Mesendoderm (in vitro differentiated cells): Measurements from ENCODE around the gene GRIA2.

Experiments used
- DNase-seq: peaks from one replicate; pipeline ENCODE4 v3.0.0; 2013
- H2AK5ac ChIP-seq: 2 replicates; pipeline ENCODE4 v1.6.1; 2013; ENCODE audit warnings: low read length, inconsistent platforms
- H2BK120ac ChIP-seq: 2 replicates; pipeline ENCODE4 v1.6.1; 2013; ENCODE audit warnings: low read depth, mild to moderate bottlenecking, low read length, moderate library complexity, mixed read lengths
- H2BK15ac ChIP-seq: replicated peaks from 2 replicates; pipeline ENCODE4 v1.6.1; 2013; ENCODE audit warnings: low read depth, mild to moderate bottlenecking, moderate library complexity
- H2BK5ac ChIP-seq: 2 replicates; pipeline ENCODE4 v1.6.1; 2013; ENCODE audit warnings: low read length, inconsistent platforms
- H3K18ac ChIP-seq: 2 replicates; pipeline ENCODE4 v1.6.1; 2013; ENCODE audit warnings: mild to moderate bottlenecking, low read length, mixed read lengths
- H3K23ac ChIP-seq: one replicate; pipeline ENCODE4 v1.6.1; 2013; ENCODE audit warnings: low read length
- H3K27ac ChIP-seq: 2 replicates; pipeline ENCODE4 v1.5.1; 2013; ENCODE audit warnings: low read depth, mild to moderate bottlenecking, inconsistent platforms, low read length, moderate library complexity
- H3K27me3 ChIP-seq: 2 replicates; pipeline ENCODE4 v1.6.1; 2013; ENCODE audit warnings: low read length, control low read depth, mild to moderate bottlenecking, inconsistent platforms; ENCODE audit not compliant: insufficient read depth, poor library complexity
- H3K36me3 ChIP-seq: 2 replicates; pipeline ENCODE4 v1.6.1; 2013; ENCODE audit warnings: low read length, inconsistent platforms; ENCODE audit not compliant: control insufficient read depth, insufficient read depth
- H3K4ac ChIP-seq: one replicate; pipeline ENCODE4 v1.6.1; 2013; ENCODE audit warnings: low read depth, mild to moderate bottlenecking, low read length, moderate library complexity
- H3K4me1 ChIP-seq: 2 replicates; pipeline ENCODE4 v1.6.1; 2013; ENCODE audit warnings: low read depth, low read length, inconsistent platforms; ENCODE audit not compliant: control insufficient read depth
- H3K4me2 ChIP-seq: 2 replicates; pipeline ENCODE4 v1.6.1; 2013; ENCODE audit warnings: low read length
- H3K4me3 ChIP-seq: 2 replicates; pipeline ENCODE4 v1.5.1; 2013; ENCODE audit warnings: mild to moderate bottlenecking, low read length
- H3K56ac ChIP-seq: one replicate; pipeline ENCODE4 v1.6.1; 2013; ENCODE audit warnings: low read length
- H3K79me1 ChIP-seq: 2 replicates; pipeline ENCODE4 v1.6.1; 2013; ENCODE audit warnings: low read length, inconsistent platforms
- H3K79me2 ChIP-seq: 2 replicates; pipeline ENCODE4 v1.6.1; 2013; ENCODE audit warnings: mild to moderate bottlenecking, low read length; ENCODE audit not compliant: control insufficient read depth, insufficient read depth
- H3K9ac ChIP-seq: 2 replicates; pipeline ENCODE4 v1.6.1; 2013; ENCODE audit warnings: low read length, inconsistent platforms
- H4K5ac ChIP-seq: one replicate; pipeline ENCODE4 v1.6.1; 2013; ENCODE audit warnings: low read length
- H4K8ac ChIP-seq: one replicate; pipeline ENCODE4 v1.6.1; 2013; ENCODE audit warnings: low read depth, mild to moderate bottlenecking, control low read depth, low read length, moderate library complexity
- WGBS: extraction: QIAGEN DNeasy Blood & Tissue Kit; methylation state at CpG from one replicate; pipeline ENCODE4 v1.1.7; 2013; ENCODE audit warnings: low lambda C conversion rate, missing lambda C conversion rate; ENCODE audit not compliant: insufficient coverage; ENCODE audit errors: extremely low coverage; 5-methylcytosine and 5-hydroxymethylcytosine counted together

Gene GRIA2

GRCh38 chr4:157226601-157227000, 6.1 kb downstream of the GRIA2 start:
- H3K9ac ChIP-seq = no peak overlapping the region
- H3K27ac ChIP-seq = no peak overlapping the region
- DNase-seq = no peak
- no peak overlapping the region for H3K18ac ChIP-seq
- no peaks in the 10 kb centered on the region for H3K36me3 ChIP-seq
- no peak overlapping the region for H3K23ac ChIP-seq
- no peak overlapping the region for H4K8ac ChIP-seq
- no peak overlapping the region for H3K56ac ChIP-seq
- H3K4me1 ChIP-seq = no peaks in the 10 kb centered on the region
- no peak overlapping the region for H2BK120ac ChIP-seq
- peaks cover 4% of the 10 kb centered on the region for H3K27me3 ChIP-seq
- no peak overlapping the region for H4K5ac ChIP-seq
- no peaks in the 10 kb centered on the region for H3K79me1 ChIP-seq
- H3K4me3 ChIP-seq = no peak overlapping the region
- no CpG with 5 or more reads among the region's 3 CpGs for WGBS
- H2BK15ac ChIP-seq = no peak overlapping the region
- H3K4ac ChIP-seq = no peak overlapping the region
- H2AK5ac ChIP-seq = no peak overlapping the region
- H3K79me2 ChIP-seq = no peaks in the 10 kb centered on the region
- no peak overlapping the region for H3K4me2 ChIP-seq
- H2BK5ac ChIP-seq = no peak overlapping the region

- Histone ChIP-seq H3K27ac (no peak overlapping the region), H3K18ac (no peak overlapping the region), H2BK15ac (no peak overlapping the region), H2BK120ac (no peak overlapping the region), H2BK5ac (no peak overlapping the region), H3K4me1 (no peaks in the 10 kb centered on the region), H3K79me2 (no peaks in the 10 kb centered on the region), H3K36me3 (no peaks in the 10 kb centered on the region), H3K79me1 (no peaks in the 10 kb centered on the region), H2AK5ac (no peak overlapping the region), H3K23ac (no peak overlapping the region), H3K56ac (no peak overlapping the region), H3K4me3 (no peak overlapping the region), H3K4ac (no peak overlapping the region), H3K27me3 (no peaks in the 10 kb centered on the region), H4K5ac (no peak overlapping the region), H3K9ac (no peak overlapping the region), H3K4me2 (no peak overlapping the region), H4K8ac (no peak overlapping the region)
- no peak for DNase-seq
- WGBS = 100% methylated on average over 1 of the region's 2 CpGs
Observed at GRCh38 chr4:157231525-157231924, 11.0 kb downstream of the GRIA2 start.

- Histone ChIP-seq H3K4me3 (no peak overlapping the region), H3K18ac (no peak overlapping the region), H3K4me2 (no peak overlapping the region), H3K27ac (no peak overlapping the region), H3K79me2 (no peaks in the 10 kb centered on the region), H4K8ac (no peak overlapping the region), H3K36me3 (no peaks in the 10 kb centered on the region), H2BK15ac (no peak overlapping the region), H2BK5ac (no peak overlapping the region), H3K27me3 (no peaks in the 10 kb centered on the region), H3K23ac (no peak overlapping the region), H2BK120ac (no peak overlapping the region), H3K9ac (no peak overlapping the region), H4K5ac (no peak overlapping the region), H3K4me1 (no peaks in the 10 kb centered on the region), H3K4ac (no peak overlapping the region), H3K56ac (no peak overlapping the region), H3K79me1 (no peaks in the 10 kb centered on the region), H2AK5ac (no peak overlapping the region)
- no peak for DNase-seq
Observed at GRCh38 chr4:157242871-157243270, 22.3 kb downstream of the GRIA2 start.

- no peak for DNase-seq
- H3K27ac ChIP-seq = no peak overlapping the region
- no peak overlapping the region for H3K4ac ChIP-seq
- no peak overlapping the region for H2BK5ac ChIP-seq
- H3K4me3 ChIP-seq = no peak overlapping the region
- H2BK15ac ChIP-seq = no peak overlapping the region
- H3K36me3 ChIP-seq = no peaks in the 10 kb centered on the region
- H3K56ac ChIP-seq = no peak overlapping the region
- no peaks in the 10 kb centered on the region for H3K79me2 ChIP-seq
- no CpG with 5 or more reads among the region's 2 CpGs for WGBS
- H3K79me1 ChIP-seq = no peaks in the 10 kb centered on the region
- H4K5ac ChIP-seq = no peak overlapping the region
- H2BK120ac ChIP-seq = no peak overlapping the region
- H3K23ac ChIP-seq = no peak overlapping the region
- no peak overlapping the region for H3K9ac ChIP-seq
- no peak overlapping the region for H4K8ac ChIP-seq
- no peak overlapping the region for H2AK5ac ChIP-seq
- H3K4me2 ChIP-seq = no peak overlapping the region
- H3K18ac ChIP-seq = no peak overlapping the region
- no peaks in the 10 kb centered on the region for H3K27me3 ChIP-seq
- no peaks in the 10 kb centered on the region for H3K4me1 ChIP-seq
Observed at GRCh38 chr4:157244348-157244747, 23.8 kb downstream of the GRIA2 start.

- H3K23ac ChIP-seq = no peak overlapping the region
- no peak overlapping the region for H3K4ac ChIP-seq
- no peak overlapping the region for H4K5ac ChIP-seq
- no peak overlapping the region for H3K4me2 ChIP-seq
- H3K4me1 ChIP-seq = no peaks in the 10 kb centered on the region
- H3K4me3 ChIP-seq = no peak overlapping the region
- no peak overlapping the region for H2BK15ac ChIP-seq
- no peak for DNase-seq
- no peak overlapping the region for H3K18ac ChIP-seq
- H2BK5ac ChIP-seq = no peak overlapping the region
- no peaks in the 10 kb centered on the region for H3K79me1 ChIP-seq
- H3K27ac ChIP-seq = no peak overlapping the region
- H4K8ac ChIP-seq = no peak overlapping the region
- no peak overlapping the region for H3K9ac ChIP-seq
- H2AK5ac ChIP-seq = no peak overlapping the region
- H3K27me3 ChIP-seq = no peaks in the 10 kb centered on the region
- no peaks in the 10 kb centered on the region for H3K79me2 ChIP-seq
- H2BK120ac ChIP-seq = no peak overlapping the region
- no peaks in the 10 kb centered on the region for H3K36me3 ChIP-seq
- H3K56ac ChIP-seq = no peak overlapping the region
Observed at GRCh38 chr4:157245351-157245750, 24.8 kb downstream of the GRIA2 start.

DNA sequence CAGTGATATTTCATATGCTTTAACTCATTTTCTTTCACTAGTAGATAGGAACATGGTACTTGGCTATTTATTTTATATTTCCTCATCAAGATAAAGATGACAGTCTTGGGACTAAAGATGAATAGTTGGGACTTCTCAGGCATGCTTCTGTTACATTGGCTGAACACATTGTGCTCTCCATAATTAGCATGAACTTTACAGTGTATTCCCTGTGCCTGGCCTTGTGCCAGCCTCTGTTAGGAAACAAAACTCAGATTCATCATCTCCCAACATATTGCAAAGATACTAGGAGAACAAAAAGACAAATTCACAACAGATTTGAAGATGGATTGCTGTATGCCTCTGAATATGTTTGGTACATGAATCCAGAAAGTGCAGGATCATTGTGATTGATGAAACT, 26.4 kb downstream of the GRIA2 start:
- Histone ChIP-seq H2BK15ac (no peak overlapping the region), H3K79me2 (no peaks in the 10 kb centered on the region), H3K9ac (no peak overlapping the region), H3K56ac (no peak overlapping the region), H2BK5ac (no peak overlapping the region), H3K27me3 (no peaks in the 10 kb centered on the region), H3K4me3 (no peak overlapping the region), H3K79me1 (no peaks in the 10 kb centered on the region), H3K36me3 (no peaks in the 10 kb centered on the region), H4K8ac (no peak overlapping the region), H3K4me2 (no peak overlapping the region), H3K4ac (no peak overlapping the region), H3K4me1 (no peaks in the 10 kb centered on the region), H3K27ac (no peak overlapping the region), H3K18ac (no peak overlapping the region), H3K23ac (no peak overlapping the region), H4K5ac (no peak overlapping the region), H2BK120ac (no peak overlapping the region), H2AK5ac (no peak overlapping the region)
- DNase-seq = no peak
